GM12875 (cell line): ENCODE results near the gene SETX.
"Not testable (repeated sequence)": the region's sequence is repeated elsewhere in the genome, so short reads cannot be mapped to it uniquely, and the experiment has no call there.

Source experiments
- H3K4me3 ChIP-seq: one replicate; pipeline ENCODE4 v1.5.1; 2011; ENCODE audit warnings: low read depth, low read length, control low read depth
- CTCF ChIP-seq: IDR thresholded peaks from 2 replicates; pipeline ENCODE4 v1.5.1; 2011; ENCODE audit warnings: low read depth, mild to moderate bottlenecking, control low read depth, inconsistent platforms, low read length, moderate library complexity, borderline replicate concordance; ENCODE audit not compliant: insufficient read depth

SETX gene

GRCh38 chr9:132288966-132289365 is 65.8 kb downstream of the SETX start:
- TF ChIP-seq CTCF: no peak
- no peak overlapping the region for H3K4me3 ChIP-seq

GRCh38 chr9:132288361-132288760 is 66.4 kb downstream of the SETX start:
- no peak overlapping the region for H3K4me3 ChIP-seq
- TF ChIP-seq CTCF: no peak

GRCh38 chr9:132287256-132287760 is 67.5 kb downstream of the SETX start:
- no peak for TF ChIP-seq CTCF
- H3K4me3 ChIP-seq: no peak overlapping the region

- H3K4me3 ChIP-seq: no peak overlapping the region
- TF ChIP-seq CTCF: no peak
These were observed 70.9 kb downstream of the SETX start for GRCh38 chr9:132283863-132284262.

- no peak overlapping the region for H3K4me3 ChIP-seq
- TF ChIP-seq CTCF: no peak
These were observed 71.6 kb downstream of the SETX start for GRCh38 chr9:132283165-132283564.

GRCh38 chr9:132274861-132275260 is 79.9 kb downstream of the SETX start:
- no peak for TF ChIP-seq CTCF

GRCh38 chr9:132269704-132270516 is 84.9 kb downstream of the SETX start:
- not testable (repeated sequence) for H3K4me3 ChIP-seq

More at GRCh38 chr9:132274861-132275260, 79.9 kb downstream of the SETX start:
- H3K4me3 ChIP-seq: no peak overlapping the region
